IMR-90 (cell line): Measurements from ENCODE around the gene OR1D5.

Experiments
- CEBPB ChIP-seq: IDR thresholded peaks from 2 replicates; pipeline ENCODE4 v1.6.1; 2012; ENCODE audit warnings: low read depth, low read length, improper control_type of control experiment
- FOS ChIP-seq: fragments of 150-350 bp; IDR thresholded peaks from 2 replicates; pipeline ENCODE4 v1.6.1; 2016; ENCODE audit warnings: low read depth, low read length
- MAFK ChIP-seq: IDR thresholded peaks from 2 replicates; pipeline ENCODE4 v1.6.1; 2012; ENCODE audit warnings: low read depth, low read length, improper control_type of control experiment
- MXI1 ChIP-seq: IDR thresholded peaks from 2 replicates; pipeline ENCODE4 v1.6.1; 2012; ENCODE audit warnings: low read depth, mild to moderate bottlenecking, low read length, moderate library complexity, borderline replicate concordance
- NFE2L2 ChIP-seq: fragments of 150-350 bp; IDR thresholded peaks from 2 replicates; pipeline ENCODE4 v1.6.1; 2016; ENCODE audit warnings: low read depth, mild to moderate bottlenecking, low read length
- POLR2A ChIP-seq: IDR thresholded peaks from 2 replicates; pipeline ENCODE4 v1.6.1; 2012; ENCODE audit warnings: mild to moderate bottlenecking, low read depth, low read length
- RAD21 ChIP-seq: IDR thresholded peaks from 2 replicates; pipeline ENCODE4 v1.6.1; 2012; ENCODE audit warnings: low read length, improper control_type of control experiment
- RFX5 ChIP-seq: IDR thresholded peaks from 2 replicates; pipeline ENCODE4 v1.8.0; 2012; ENCODE audit warnings: low read depth, mild to moderate bottlenecking, low read length, moderate library complexity
- TF ChIP-seq, protein P1 (sequence below): conservative IDR thresholded peaks from 2 replicates; pipeline ENCODE4 v1.5.1; 2012; ENCODE audit warnings: mild to moderate bottlenecking, low read depth, low read length, improper control_type of control experiment
- TF ChIP-seq, protein P2 (sequence below): fragments of 150-350 bp; IDR thresholded peaks from 2 replicates; pipeline ENCODE4 v1.6.1; 2016; ENCODE audit warnings: low read depth, mild to moderate bottlenecking, low read length, moderate library complexity, borderline replicate concordance
- TF ChIP-seq, protein P3 (sequence below): fragments of 150-350 bp; IDR thresholded peaks from 2 replicates; pipeline ENCODE4 v1.6.1; 2017; ENCODE audit warnings: mild to moderate bottlenecking, antibody characterized with exemption, low read length, low read depth

DNA sequence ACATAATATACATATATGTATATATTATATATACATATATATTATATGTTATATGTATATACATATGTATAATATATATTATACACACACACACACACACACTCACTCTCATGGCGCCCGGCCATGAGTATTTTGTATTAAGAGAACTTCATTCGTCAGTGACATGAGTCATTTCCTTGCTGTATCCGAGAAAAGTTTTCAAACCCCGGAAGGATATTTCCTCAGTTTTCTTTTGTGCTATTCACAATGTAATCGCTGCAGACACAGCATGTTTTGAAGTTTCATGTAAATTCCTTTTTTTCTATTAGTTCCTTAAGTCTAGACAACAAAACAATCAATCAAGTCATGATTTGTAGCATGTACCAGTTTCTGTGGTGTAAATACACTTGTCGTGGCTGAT is 33.3 kb downstream of the OR1D5 start:
- TF ChIP-seq, protein P1, sequence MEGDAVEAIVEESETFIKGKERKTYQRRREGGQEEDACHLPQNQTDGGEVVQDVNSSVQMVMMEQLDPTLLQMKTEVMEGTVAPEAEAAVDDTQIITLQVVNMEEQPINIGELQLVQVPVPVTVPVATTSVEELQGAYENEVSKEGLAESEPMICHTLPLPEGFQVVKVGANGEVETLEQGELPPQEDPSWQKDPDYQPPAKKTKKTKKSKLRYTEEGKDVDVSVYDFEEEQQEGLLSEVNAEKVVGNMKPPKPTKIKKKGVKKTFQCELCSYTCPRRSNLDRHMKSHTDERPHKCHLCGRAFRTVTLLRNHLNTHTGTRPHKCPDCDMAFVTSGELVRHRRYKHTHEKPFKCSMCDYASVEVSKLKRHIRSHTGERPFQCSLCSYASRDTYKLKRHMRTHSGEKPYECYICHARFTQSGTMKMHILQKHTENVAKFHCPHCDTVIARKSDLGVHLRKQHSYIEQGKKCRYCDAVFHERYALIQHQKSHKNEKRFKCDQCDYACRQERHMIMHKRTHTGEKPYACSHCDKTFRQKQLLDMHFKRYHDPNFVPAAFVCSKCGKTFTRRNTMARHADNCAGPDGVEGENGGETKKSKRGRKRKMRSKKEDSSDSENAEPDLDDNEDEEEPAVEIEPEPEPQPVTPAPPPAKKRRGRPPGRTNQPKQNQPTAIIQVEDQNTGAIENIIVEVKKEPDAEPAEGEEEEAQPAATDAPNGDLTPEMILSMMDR, result no peak
- no peak for TF ChIP-seq CEBPB
- TF ChIP-seq FOS, result no peak
- no peak for TF ChIP-seq POLR2A
- TF ChIP-seq, protein P2, sequence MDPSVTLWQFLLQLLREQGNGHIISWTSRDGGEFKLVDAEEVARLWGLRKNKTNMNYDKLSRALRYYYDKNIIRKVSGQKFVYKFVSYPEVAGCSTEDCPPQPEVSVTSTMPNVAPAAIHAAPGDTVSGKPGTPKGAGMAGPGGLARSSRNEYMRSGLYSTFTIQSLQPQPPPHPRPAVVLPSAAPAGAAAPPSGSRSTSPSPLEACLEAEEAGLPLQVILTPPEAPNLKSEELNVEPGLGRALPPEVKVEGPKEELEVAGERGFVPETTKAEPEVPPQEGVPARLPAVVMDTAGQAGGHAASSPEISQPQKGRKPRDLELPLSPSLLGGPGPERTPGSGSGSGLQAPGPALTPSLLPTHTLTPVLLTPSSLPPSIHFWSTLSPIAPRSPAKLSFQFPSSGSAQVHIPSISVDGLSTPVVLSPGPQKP, result no peak
- TF ChIP-seq RFX5, result no peak
- TF ChIP-seq, protein P3, sequence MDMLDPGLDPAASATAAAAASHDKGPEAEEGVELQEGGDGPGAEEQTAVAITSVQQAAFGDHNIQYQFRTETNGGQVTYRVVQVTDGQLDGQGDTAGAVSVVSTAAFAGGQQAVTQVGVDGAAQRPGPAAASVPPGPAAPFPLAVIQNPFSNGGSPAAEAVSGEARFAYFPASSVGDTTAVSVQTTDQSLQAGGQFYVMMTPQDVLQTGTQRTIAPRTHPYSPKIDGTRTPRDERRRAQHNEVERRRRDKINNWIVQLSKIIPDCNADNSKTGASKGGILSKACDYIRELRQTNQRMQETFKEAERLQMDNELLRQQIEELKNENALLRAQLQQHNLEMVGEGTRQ, result no peak
- TF ChIP-seq MAFK, result no peak
- no peak for TF ChIP-seq RAD21
- no peak for TF ChIP-seq NFE2L2
- TF ChIP-seq MXI1, result no peak
